GM12874 (cell line): Measurements from ENCODE around the gene RPS8.

Experiments used
- CTCF ChIP-seq: IDR thresholded peaks from 2 replicates; pipeline ENCODE4 v1.5.1; 2011; ENCODE audit warnings: low read depth, mild to moderate bottlenecking, control low read depth, low read length, moderate library complexity; ENCODE audit not compliant: insufficient read depth

The RPS8 gene

GRCh38 chr1:44812822-44813543 lies 37.6 kb downstream of the RPS8 start:
- no peak for TF ChIP-seq CTCF

GRCh38 chr1:44817307-44817706 lies 42.0 kb downstream of the RPS8 start:
- TF ChIP-seq CTCF, result no peak

- no peak for TF ChIP-seq CTCF
Measured at GRCh38 chr1:44817771-44818495, 42.6 kb downstream of the RPS8 start.

- no peak for TF ChIP-seq CTCF
Measured at GRCh38 chr1:44819196-44819607, 43.9 kb downstream of the RPS8 start.

- no peak for TF ChIP-seq CTCF
Measured at GRCh38 chr1:44819608-44820327, 44.4 kb downstream of the RPS8 start.

GRCh38 chr1:44820328-44821239 lies 45.2 kb downstream of the RPS8 start:
- TF ChIP-seq CTCF, result no peak

GRCh38 chr1:44821240-44821715 lies 45.9 kb downstream of the RPS8 start:
- TF ChIP-seq CTCF, result no peak
